HG03460 (cell line): ENCODE data around the gene DNAI2.
"Not testable (repeated sequence)": the region's sequence is repeated elsewhere in the genome, so short reads cannot be mapped to it uniquely, and the experiment has no call there.

Source experiments
- ATAC-seq: cut with Tn5 transposase; IDR thresholded peaks from one replicate; pipeline ENCODE4 v1.9.1; 2021; ENCODE audit not compliant: unreplicated experiment

DNAI2 gene

GRCh38 chr17:74272731-74273201 is 1.3 kb upstream of the DNAI2 start:
- no peak for ATAC-seq

- ATAC-seq = no peak
Measured at GRCh38 chr17:74274709-74275340, 791 bp downstream of the DNAI2 start.

DNA sequence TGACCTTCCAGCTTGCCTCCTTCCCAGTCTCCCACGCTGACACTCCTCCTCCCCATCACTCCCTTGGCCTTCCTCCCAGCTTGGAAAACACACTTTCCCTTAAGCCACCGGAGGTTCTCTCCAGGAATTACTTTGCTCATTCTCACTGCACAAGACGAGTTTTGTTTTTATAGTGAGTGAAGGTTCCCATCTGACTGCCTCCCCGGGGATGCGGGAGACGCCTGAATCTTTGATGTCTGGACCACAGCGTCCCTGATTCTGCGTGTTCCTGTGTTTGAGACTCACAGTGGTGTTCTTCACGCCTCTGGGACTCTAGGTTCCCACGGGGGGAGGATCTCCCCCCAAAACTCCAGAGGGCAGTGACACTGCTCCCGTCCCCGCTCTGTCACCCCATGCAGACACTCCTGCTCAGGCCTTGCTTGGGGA is 2.0 kb downstream of the DNAI2 start:
- ATAC-seq = no peak

DNA sequence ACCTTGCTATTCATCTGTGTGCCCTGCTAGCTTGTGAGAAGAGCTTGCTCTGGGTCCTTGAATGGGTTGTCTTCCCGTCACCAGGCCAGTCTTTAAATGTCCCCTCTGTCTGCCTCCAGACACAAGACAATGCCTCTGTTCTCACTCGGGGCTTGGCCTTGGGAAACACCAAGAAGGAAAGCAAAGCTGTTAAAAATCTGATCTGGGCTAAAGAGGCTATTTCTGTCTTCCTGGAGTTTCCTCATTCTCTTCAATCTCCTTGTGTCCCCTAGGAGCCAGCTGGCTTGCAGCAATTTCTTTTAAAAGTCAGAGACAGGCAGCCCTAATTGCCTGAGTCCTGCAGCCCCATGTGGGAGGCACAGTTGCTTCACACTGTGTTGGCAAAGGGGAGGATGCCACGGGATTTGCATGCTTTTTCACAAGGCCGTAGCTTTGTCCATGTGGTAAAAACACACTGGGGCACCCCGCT is 2.5 kb downstream of the DNAI2 start:
- ATAC-seq = no peak

DNA sequence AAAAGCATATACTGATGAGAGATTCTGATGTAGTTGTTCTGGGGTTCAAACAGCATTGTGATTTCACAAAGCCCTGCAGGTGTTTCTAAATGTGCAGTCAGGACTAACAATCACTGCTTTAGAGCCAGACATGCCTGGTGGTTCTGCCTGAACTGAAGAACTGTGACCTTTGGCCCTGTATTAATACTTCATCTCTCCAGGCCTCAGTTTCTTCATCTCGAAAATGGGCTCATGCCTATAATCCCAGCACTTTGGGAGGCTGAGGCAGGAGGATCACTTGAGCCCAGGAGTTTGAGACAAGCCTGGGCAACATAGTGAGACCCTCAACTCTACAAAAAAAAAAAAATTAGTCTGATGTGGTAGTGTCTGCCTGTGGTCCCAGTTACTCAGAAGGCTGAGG is 3.9 kb downstream of the DNAI2 start:
- no peak for ATAC-seq

DNA sequence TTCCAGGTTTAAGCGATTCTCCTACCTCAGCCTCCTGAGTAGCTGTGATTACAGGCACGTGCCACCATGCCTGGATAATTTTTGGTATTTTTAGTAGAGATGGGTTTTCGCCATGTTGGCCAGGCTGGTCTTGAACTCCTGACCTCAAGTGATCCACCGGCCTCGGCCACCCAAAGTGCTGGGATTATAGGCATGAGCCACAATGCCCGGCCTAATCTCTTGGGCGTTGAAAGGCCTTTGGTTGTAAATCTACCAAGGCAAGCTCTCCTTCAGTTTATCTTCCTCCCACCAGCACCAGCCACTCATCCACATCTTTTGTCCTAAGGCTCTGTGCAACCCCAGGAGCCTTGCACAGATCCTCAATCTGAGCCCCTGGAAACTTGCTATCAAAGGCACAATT is 5.6 kb downstream of the DNAI2 start:
- not testable (repeated sequence) for ATAC-seq

DNA sequence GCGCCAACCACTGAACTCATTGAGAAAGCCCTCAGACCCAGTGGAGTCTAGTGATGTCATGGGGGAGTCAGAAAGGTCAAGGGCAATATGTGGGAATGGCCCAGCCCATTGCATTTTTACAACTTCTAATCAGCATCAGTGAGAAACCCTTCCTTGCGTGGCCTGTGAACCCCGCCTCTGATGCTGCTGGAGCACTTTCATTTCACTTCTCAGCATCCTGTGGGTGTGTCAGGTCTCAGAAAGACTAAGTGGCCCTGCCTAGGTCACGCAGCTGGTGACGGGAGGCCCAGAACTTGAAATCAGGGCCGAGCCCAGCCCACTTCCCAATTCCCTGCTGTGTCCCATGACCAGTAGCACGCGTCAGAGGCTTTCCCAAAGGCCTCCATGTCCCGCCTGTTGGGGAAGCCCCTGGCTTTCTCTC is 6.1 kb downstream of the DNAI2 start:
- ATAC-seq = no peak

GRCh38 chr17:74281799-74282198 is 7.8 kb downstream of the DNAI2 start:
- no peak for ATAC-seq

DNA sequence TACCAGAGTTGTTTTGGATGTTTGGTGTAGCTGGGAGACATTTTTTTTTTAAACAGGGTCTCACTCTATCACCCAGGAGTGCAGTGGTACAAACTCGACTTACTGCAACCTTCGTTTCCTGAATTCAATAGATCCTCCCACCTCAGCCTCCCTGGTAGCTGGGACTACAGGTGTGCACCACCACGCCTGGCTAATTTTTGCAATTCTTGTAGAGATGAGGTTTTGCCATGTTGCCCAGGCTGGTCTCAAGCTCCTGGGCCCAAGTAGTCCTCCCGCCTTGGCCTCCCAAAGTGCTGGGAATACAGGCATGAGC is 8.2 kb downstream of the DNAI2 start:
- not testable (repeated sequence) for ATAC-seq

- ATAC-seq = no peak
Measured at GRCh38 chr17:74282587-74283370, 8.7 kb downstream of the DNAI2 start.

GRCh38 chr17:74283371-74283673 is 9.3 kb downstream of the DNAI2 start:
- ATAC-seq = no peak

DNA sequence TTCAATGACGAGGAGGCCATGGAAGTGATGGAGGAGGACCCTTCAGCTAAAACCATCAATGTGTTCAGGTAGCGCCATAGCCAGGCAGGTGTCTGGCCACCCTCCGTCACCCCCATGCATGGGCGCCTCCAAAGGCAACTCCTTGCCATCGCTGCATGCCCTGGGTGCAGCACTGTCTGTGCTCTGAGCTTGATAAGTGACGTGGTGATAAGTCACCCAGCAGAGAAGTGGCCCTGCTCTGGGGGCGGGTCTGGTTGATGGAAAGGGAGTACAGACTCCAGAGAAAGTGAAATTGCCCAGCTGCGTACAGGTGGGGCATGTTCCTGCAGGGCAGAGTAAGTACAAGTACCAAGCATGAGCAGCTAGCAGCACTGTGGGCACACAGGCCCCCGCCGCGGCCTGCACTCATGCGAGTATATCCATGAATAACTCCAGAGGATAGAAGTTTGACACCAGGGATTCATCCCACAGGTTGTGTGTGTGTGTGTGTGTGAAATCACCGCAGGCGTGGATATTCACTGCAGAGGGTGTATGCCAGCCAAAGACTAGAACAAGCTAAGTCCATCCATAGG is 13.1 kb downstream of the DNAI2 start:
- no peak for ATAC-seq

DNA sequence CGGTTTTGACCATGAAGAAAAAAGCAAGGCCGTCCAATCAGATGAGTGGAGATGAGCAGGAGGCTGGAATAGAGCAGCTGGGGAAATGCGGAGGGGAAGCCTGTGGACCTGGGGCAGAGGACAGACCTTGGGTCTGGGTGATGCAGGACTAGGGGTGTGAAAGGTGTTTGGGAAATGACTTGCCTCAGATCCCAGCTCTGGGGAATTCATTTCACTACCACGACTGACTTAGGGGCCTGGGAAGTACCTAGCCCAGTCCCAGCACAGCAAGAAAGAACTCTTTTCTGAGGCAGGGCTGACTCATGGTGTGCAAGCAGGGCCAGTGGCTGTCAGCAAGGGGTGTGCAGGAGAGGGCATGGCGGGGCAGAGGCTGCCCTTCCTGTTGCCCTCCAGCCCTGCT is 14.8 kb downstream of the DNAI2 start:
- peak; percentile 45 for ATAC-seq

DNA sequence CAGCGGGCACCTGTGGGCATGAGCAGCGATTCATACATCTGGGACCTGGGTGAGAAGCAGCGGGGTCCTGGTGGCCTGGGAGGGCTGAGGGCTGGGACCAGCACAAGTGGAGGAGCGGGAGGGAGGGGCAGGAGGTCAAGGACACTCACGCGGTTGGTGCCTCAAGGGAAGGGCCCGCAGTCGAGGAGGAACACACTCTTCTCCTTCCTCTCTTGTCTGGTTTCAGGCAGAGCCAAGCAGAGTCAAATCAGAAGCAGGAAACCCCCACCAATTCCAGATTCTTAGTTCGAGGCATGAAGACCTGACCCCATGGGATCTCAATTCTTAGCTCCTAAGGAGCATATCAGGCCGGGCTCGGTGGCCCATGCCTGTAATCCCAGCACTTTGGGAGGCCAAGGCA is 15.7 kb downstream of the DNAI2 start:
- ATAC-seq = no peak

DNA sequence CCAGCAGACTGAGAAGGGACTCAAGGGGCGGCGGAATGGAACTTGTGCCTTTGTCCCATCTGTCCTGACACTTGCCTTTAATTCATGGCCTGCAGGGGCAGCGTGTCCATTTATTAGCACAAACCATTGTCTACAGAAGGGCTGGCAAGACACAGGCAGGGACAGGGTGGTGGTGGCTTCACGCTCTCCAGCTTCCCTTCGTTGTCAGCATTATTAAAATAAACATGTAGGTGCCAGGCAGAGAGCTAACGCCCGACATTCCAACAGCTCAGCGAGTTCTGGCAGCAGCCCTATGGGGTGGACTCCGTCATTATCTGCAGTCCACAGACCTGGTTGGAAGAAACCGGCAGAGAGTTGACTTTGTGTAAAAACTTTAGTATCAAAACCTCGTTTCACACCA is 16.3 kb downstream of the DNAI2 start:
- no peak for ATAC-seq

DNA sequence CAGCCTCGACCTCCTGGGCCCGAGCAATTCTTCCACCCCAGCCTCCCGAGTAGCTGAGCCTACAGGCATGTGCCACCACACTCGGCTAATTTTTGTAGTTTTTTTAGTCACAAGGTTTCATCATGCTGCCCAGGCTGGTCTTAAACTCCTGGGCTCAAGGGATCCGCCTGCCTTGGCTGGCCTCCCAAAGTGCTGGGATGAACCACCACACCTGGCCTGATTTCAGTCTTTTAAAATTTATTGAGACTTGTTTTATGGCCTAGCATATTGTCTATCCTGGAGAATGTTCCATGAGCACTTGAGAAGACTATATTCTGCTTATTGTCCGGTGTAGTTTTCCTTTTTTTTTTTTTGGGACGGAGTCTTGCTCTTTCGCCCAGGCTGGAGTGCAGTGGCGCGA is 18.5 kb downstream of the DNAI2 start:
- no peak for ATAC-seq

GRCh38 chr17:74295625-74296547 is 21.9 kb downstream of the DNAI2 start:
- no peak for ATAC-seq

DNA sequence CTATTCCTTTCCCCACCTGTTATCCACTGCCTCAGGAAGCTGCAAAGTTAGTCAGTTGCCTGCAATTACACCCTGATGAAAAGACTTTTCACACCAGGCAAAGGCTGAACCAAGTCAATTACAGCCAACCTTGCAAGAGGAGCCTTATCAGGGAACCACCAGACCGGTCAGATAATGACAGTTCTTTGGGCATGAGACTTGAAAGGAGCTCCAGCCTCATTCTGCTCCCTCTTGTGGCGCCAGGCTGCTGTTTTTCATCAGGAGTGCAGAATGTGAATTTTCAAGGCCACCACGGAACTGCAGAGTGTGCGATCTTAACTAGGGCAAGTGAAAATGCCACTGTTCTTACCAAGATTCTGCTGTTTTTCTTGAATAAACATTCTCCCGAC is 22.5 kb downstream of the DNAI2 start:
- ATAC-seq = no peak

- ATAC-seq = no peak
Measured at GRCh38 chr17:74297941-74298340, 23.9 kb downstream of the DNAI2 start.

GRCh38 chr17:74298778-74299177 is 24.7 kb downstream of the DNAI2 start:
- ATAC-seq = no peak

DNA sequence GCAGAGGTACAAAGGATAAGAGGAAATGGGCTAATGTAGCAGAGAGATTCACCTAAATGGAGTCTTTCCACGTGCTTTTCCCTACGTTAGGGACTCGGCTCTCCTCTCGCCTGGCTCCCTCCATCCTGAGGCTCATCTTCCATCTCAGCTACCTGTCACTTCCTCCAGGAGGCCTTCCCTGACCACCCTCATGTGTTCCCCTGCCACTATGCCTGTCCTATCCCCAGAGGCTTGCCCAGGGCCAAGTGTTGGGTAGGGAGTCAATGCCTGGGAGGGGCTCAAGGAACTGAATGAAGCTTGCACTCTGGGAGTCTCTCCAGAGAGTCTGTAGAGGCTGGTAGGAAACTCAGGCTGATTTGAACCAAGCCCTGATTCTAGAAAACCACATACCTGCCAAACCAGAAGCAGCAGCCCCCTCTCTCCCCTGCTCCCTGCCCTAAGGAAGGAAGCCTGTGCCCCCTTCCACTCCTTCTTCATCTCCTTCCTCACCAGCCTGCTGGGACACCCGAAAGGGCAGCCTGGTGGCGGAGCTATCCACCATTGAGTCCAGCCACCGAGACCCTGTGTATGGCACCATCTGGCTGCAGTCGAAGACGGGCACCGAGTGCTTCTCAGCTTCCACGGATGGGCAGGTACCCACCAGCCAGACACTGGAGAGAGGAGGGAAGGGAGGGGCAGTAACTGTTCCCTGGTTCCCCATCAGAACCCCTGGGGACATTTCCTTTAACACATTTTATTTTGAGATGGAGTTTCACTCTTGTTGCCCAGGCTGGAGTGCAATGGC is 25.4 kb downstream of the DNAI2 start:
- no peak for ATAC-seq
